GM12801 (cell line): ENCODE results near the gene MAN1C1.

Source experiments
- TF ChIP-seq, protein P1 (sequence below): IDR thresholded peaks from one replicate; pipeline ENCODE4 v1.5.1; 2011; ENCODE audit warnings: control low read depth; ENCODE audit not compliant: insufficient read length; ENCODE audit errors: extremely low read depth

MAN1C1 gene

DNA sequence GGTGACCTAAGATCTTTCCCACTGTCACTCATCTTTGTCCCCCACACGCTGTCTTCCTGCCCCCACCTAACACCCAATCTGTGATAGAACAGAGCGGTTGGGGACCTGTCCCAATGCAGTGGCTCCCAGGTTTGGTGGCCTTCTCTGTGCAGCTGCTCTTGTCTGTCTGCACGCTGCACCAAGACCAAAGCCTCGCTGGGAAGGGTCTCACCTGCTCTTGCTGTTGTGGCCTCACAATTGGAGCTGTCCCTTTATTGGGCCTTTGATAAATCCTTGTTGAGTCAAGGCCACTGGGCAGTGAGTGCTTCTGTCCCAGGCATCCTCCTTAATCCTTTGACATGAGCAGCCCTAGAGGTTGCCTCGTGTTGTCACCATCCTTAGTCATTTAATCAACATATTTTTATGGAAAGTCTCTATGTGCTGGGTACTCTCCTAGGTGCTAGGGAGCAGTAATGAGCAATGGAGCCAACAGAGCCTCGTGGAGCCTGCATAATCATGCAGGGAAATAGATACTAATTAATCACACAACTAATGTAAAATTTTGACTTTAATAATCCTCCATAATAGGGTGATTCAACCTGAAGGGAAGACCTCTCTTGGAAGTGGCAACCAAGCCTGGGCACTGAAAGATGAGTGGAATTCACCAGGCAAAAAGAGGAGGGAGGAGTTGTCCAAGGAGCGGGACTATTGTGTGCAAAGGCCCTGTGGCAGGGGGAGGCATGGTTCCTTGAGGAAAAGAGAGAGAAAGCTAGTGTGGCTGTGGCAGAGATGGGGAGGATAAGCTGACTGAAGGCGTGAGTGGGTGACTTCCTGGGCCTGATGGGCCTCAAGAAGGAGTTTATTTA is 57.6 kb downstream of the MAN1C1 start:
- TF ChIP-seq, protein P1, sequence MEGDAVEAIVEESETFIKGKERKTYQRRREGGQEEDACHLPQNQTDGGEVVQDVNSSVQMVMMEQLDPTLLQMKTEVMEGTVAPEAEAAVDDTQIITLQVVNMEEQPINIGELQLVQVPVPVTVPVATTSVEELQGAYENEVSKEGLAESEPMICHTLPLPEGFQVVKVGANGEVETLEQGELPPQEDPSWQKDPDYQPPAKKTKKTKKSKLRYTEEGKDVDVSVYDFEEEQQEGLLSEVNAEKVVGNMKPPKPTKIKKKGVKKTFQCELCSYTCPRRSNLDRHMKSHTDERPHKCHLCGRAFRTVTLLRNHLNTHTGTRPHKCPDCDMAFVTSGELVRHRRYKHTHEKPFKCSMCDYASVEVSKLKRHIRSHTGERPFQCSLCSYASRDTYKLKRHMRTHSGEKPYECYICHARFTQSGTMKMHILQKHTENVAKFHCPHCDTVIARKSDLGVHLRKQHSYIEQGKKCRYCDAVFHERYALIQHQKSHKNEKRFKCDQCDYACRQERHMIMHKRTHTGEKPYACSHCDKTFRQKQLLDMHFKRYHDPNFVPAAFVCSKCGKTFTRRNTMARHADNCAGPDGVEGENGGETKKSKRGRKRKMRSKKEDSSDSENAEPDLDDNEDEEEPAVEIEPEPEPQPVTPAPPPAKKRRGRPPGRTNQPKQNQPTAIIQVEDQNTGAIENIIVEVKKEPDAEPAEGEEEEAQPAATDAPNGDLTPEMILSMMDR: no peak

- TF ChIP-seq, protein P1: no peak
Observed at GRCh38 chr1:25674807-25675084, 58.2 kb downstream of the MAN1C1 start.

GRCh38 chr1:25675729-25676476 is 59.3 kb downstream of the MAN1C1 start:
- TF ChIP-seq, protein P1: no peak

DNA sequence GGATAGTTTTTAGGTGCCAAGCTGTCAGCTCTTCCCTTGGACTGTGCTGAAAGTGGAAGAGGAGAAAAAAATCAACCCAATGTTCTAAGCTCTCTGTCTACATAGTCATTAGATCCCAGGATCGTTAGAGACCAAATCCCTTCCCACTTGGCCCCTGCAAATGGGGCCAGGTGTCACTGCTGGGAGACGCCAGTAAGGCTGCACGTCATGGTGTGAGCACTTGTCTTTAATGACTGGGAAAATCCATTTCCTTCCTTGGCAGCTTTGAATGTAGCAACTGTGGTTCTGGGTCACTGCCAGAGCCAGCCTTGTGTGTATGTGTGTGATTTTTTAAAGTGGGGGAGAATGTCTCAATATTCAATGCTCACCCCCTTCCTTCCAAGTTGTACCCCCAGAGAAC is 59.9 kb downstream of the MAN1C1 start:
- TF ChIP-seq, protein P1: no peak

- TF ChIP-seq, protein P1: no peak
Observed at GRCh38 chr1:25677193-25677773, 60.7 kb downstream of the MAN1C1 start.

DNA sequence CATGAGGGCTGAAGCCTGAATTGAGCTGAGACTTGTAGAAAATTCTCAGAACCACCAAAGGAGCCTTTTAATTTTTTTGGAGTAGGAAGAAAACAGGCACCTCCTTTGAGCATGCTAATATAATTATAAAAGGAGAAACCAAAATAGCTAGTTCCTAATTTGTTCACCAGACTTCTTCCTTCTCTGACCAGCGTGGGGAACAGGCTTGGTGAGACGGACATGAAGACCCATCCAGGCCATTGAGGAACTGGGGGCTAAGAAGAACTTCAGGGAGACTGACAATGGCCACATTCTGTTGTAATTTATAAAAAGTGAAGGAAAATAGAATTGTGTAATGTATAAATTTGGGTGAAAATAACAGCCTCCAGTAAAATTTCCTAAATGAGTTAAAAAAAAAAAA is 62.6 kb downstream of the MAN1C1 start:
- TF ChIP-seq, protein P1: no peak

- TF ChIP-seq, protein P1: no peak
Observed at GRCh38 chr1:25680701-25681100, 64.1 kb downstream of the MAN1C1 start.
